Activated CD4-positive, alpha-beta T cell treated with anti-CD3 and anti-CD28 coated beads for 24 hours (primary cell): Measurements from ENCODE around the gene TBC1D3G.
"Not testable (repeated sequence)": the region's sequence is repeated elsewhere in the genome, so short reads cannot be mapped to it uniquely, and the experiment has no call there.

Source experiments
- DNase-seq, 2 donors: peaks; one replicate each; pipeline ENCODE4 v3.0.0-alpha.2; 2020; ENCODE audit warnings: low read depth in 2 of 2

Gene TBC1D3G

GRCh38 chr17:36323584-36323983 lies at the start of gene TBC1D3G:
Gene TBC1D3G (plus strand): TSS chr17:36323884. CDS start chr17:36325412, 1,528 bp downstream.
- DNase-seq, result not testable (repeated sequence)

GRCh38 chr17:36283256-36283655 lies 40.4 kb upstream of the TBC1D3G start:
- DNase-seq, result not testable (repeated sequence)

- not testable (repeated sequence) for DNase-seq
These were observed 39.5 kb upstream of the TBC1D3G start for GRCh38 chr17:36284219-36284618.

- DNase-seq, result not testable (repeated sequence)
These were observed 33.6 kb upstream of the TBC1D3G start for GRCh38 chr17:36289965-36290612.

- not testable (repeated sequence) for DNase-seq
These were observed 28.5 kb upstream of the TBC1D3G start for GRCh38 chr17:36295161-36295560.

- not testable (repeated sequence) for DNase-seq
These were observed 7.9 kb upstream of the TBC1D3G start for GRCh38 chr17:36315736-36316135.

- DNase-seq, result not testable (repeated sequence)
These were observed 38.8 kb downstream of the TBC1D3G start for GRCh38 chr17:36362496-36362895.

- DNase-seq, result not testable (repeated sequence)
These were observed 52.3 kb downstream of the TBC1D3G start for GRCh38 chr17:36375938-36376337.
